T-cell (primary cell): ENCODE results near the gene USP30. TPM values are rescaled to one million over a fixed set of nuclear protein-coding genes. Genes with fewer than 3 reads are reported as not detected.
A peak's percentile ranks its signal among the peaks of the same experiment; 100 is the strongest.

Experiments used
- ATAC-seq, 4 experiments: fragments of 200-7000 bp in 3 of 4; fragments of 150-1000 bp in 1 of 4; cut with Tn5 transposase; replicated peaks in 1 of 4; 1 replicate in 3 of 4; 2 replicates in 1 of 4; pipeline ENCODE4 v1.10.0; 2021; ENCODE audit warnings: moderate library complexity in 3 of 4, mild to moderate bottlenecking in 2 of 4, moderate number of reproducible peaks in 1 of 4
- CTCF ChIA-PET, 2 donors: fragments of 300-600 bp; sonication (Branson Sonifier 250); formaldehyde crosslinking; loops; one replicate each; lab custom pipeline; 2022; ENCODE audit warnings: antibody characterized with exemption in 2 of 2; lab: Charles Lee
- POLR2A ChIA-PET, 2 donors: fragments of 300-600 bp; sonication (Branson Sonifier 250); formaldehyde crosslinking; loops; one replicate each; lab custom pipeline; 2022; ENCODE audit warnings: antibody characterized with exemption in 2 of 2; lab: Charles Lee
- DNase-seq, 35 experiments: peaks; one replicate each; pipeline versions ENCODE4 v3.0.0 to v3.0.0-alpha.2; 2013 to 2023
- H3K27ac ChIP-seq: one replicate; pipeline ENCODE4 v1.5.1; 2013; ENCODE audit warnings: low read length
- H3K27me3 ChIP-seq, 2 experiments: replicated peaks in 1 of 2; 1 replicate in 1 of 2; 2 replicates in 1 of 2; pipeline versions ENCODE4 v1.6.1 to v1.7.0; 2013; ENCODE audit warnings: low read length in 1 of 2, mixed read lengths in 1 of 2; ENCODE audit not compliant: control insufficient read depth in 2 of 2, insufficient read depth in 2 of 2; ENCODE audit errors: extremely low read depth in 1 of 2
- H3K36me3 ChIP-seq, 2 donors: 1 replicate in 1 of 2; 2 replicates in 1 of 2; pipeline versions ENCODE4 v1.6.1 to v1.7.0; 2013; ENCODE audit warnings: low read length in 1 of 2; ENCODE audit not compliant: control insufficient read depth in 2 of 2, insufficient read depth in 1 of 2; ENCODE audit errors: extremely low read depth in 1 of 2
- H3K4me1 ChIP-seq, 2 experiments: 1 replicate in 1 of 2; 2 replicates in 1 of 2; pipeline versions ENCODE4 v1.6.1 to v1.7.0; 2013; ENCODE audit warnings: low read length in 2 of 2, mixed read lengths in 1 of 2; ENCODE audit not compliant: insufficient read depth in 2 of 2, control insufficient read depth in 1 of 2; ENCODE audit errors: extremely low read depth in 1 of 2
- H3K4me3 ChIP-seq, 2 donors: 1 replicate in 1 of 2; 2 replicates in 1 of 2; pipeline versions ENCODE4 v1.5.1 to v1.7.0; 2013; ENCODE audit warnings: mild to moderate bottlenecking in 2 of 2, low read length in 1 of 2, moderate library complexity in 1 of 2; ENCODE audit not compliant: control insufficient read depth in 1 of 2; ENCODE audit errors: extremely low read depth in 1 of 2
- H3K9me3 ChIP-seq: 2 replicates; pipeline ENCODE4 v1.7.0; 2013
- H3K27ac Mint-ChIP-seq, 2 donors: one replicate each; pipeline ENCODE4 v1.8.0; 2020 to 2021; ENCODE audit warnings: mild to moderate bottlenecking in 2 of 2, mixed read lengths in 2 of 2
- H3K27me3 Mint-ChIP-seq, 2 donors: one replicate each; pipeline ENCODE4 v1.8.0; 2021 to 2022; ENCODE audit warnings: mixed read lengths in 2 of 2
- H3K36me3 Mint-ChIP-seq: one replicate; pipeline ENCODE4 v1.8.0; 2021; ENCODE audit warnings: mixed read lengths
- H3K4me1 Mint-ChIP-seq, 3 donors: one replicate each; pipeline ENCODE4 v1.8.0; 2020 to 2022; ENCODE audit warnings: mixed read lengths in 3 of 3, mild to moderate bottlenecking in 1 of 3
- H3K4me3 Mint-ChIP-seq, 3 donors: one replicate each; pipeline ENCODE4 v1.8.0; 2020 to 2022; ENCODE audit warnings: mild to moderate bottlenecking in 3 of 3, mixed read lengths in 3 of 3, moderate library complexity in 3 of 3
- H3K9me3 Mint-ChIP-seq, 3 donors: one replicate each; pipeline ENCODE4 v1.8.0; 2020 to 2022; ENCODE audit warnings: mixed read lengths in 3 of 3
- WGBS: methylation state at CpG from one replicate; pipeline ENCODE4 v1.1.5; 2013; ENCODE audit warnings: missing lambda C conversion rate; ENCODE audit not compliant: insufficient coverage; 5-methylcytosine and 5-hydroxymethylcytosine counted together
- total RNA-seq, 35 experiments: library from RNA in 6 of 35; stranded (reverse) in 6 of 35; fragments of 120-200 nt in 1 of 35; gene quantifications; one replicate each; pipeline versions ENCODE4 v1.2.1 to v1.2.4 and lab custom pipeline; 2013 to 2026

USP30 gene
- total RNA-seq, 5 donors from 2014 or later (not counting 1 experiment from before 2014, with no cell fraction given), result 9.8 to 20.9 (median 13.9) TPM

DNA sequence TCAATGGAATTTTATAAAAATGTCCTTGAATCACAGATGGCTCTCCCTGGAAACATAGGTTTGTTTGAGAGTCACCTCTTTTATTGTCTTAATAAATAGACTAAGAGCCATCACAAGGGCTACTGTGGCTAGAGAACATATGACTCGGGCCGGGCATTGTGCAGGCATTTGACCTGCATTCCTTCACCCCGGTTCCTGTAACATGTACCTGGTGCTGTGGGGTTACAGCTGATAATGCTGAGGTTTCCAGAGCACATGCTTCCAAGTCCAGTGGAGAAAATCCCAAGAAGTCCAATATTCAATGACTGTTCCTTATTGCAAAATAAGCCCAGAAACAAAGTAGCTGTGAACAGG lies 63.0 kb downstream of the USP30 start:
- ChIA-PET CTCF (no interaction called here), POLR2A (no interaction called here)
- Mint-ChIP-seq H3K4me1 (peaks cover 14 to 34% (median 32%) of the 10 kb centered on the region in 3 donors), H3K27me3 (no peaks in the 10 kb centered on the region), H3K36me3 (peaks cover 8% of the 10 kb centered on the region), H3K27ac (no peak overlapping the region), H3K4me3 (peak overlapping the region in 1 of 3 donors; percentile 15), H3K9me3 (no peaks in the 10 kb centered on the region)
- H3K27ac ChIP-seq, result no peak overlapping the region
- ATAC-seq (no peak), DNase-seq (no peak)
- H3K9me3 ChIP-seq, result no peaks in the 10 kb centered on the region
- H3K36me3 ChIP-seq, result no peaks in the 10 kb centered on the region
- peaks cover 0 to 12% of the 10 kb centered on the region in 2 experiments for H3K4me1 ChIP-seq
- H3K27me3 ChIP-seq, result no peaks in the 10 kb centered on the region
- 78% methylated on average over 3 of the region's 3 CpGs for WGBS
- no peak overlapping the region for H3K4me3 ChIP-seq

DNA sequence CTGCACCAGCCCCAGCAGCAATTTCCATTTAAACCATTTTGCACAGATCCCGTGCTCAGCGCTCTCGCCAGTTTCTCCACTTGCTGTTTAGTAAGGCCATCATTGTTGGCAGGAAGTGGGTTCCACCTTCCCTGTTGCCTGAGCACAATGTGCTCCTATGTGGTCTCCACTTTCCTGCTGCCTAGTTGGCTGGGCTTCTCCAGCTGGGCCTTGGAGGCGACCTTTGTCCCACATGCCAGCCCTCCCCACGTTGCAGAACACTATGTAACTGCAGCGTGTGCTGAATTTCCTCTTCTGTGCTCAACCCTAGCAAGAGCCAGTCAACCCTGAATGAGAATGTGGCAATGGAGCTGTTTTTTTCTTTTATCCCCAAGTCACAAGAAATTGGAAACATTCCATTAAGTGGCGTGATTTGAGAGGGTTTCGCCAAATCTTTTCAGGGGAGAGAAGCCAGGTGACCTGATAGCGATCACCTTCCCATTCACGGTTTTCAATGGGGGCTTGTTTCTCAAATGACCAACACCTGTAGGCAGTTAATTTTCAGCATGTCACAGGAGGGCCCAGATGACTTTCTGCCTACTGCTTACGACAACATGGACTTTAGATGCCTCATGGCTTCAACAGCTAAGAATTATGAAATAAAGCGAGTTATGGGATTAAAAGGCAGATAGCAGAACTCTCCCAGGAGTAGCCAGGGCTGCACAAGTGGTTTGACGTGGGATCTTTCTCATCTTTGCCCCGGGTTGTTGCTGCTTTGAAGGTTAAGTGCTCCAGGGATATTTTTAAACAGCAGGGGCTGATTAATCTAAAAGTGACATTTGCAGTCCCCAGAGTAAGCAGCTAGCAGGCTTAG lies 63.6 kb downstream of the USP30 start, which contains the start of gene ACACB:
Gene ACACB, plus strand, starts transcription at position 830 of the 853 bp plus-strand sequence. CDS start 22,819 bp downstream, outside the sequence.
- no peaks in the 10 kb centered on the region for H3K9me3 ChIP-seq
- DNase-seq, result no peak
- H3K4me1 Mint-ChIP-seq, result peaks cover 14 to 33% (median 31%) of the 10 kb centered on the region in 3 donors
- no peaks in the 10 kb centered on the region for H3K9me3 Mint-ChIP-seq
- peaks cover 0 to 12% of the 10 kb centered on the region in 2 experiments for H3K4me1 ChIP-seq
- WGBS, result 83% methylated on average over 7 of the region's 14 CpGs
- H3K4me3 Mint-ChIP-seq, result peak within 1 kb of the TSS in 1 of 3 donors; percentile 5
- H3K36me3 ChIP-seq, result no peaks in the 10 kb centered on the region
- no peaks in the 10 kb centered on the region for H3K27me3 ChIP-seq
- H3K4me3 ChIP-seq, result no peak within 1 kb of the TSS
- H3K27ac ChIP-seq, result no peak within 1 kb of the TSS
- ChIA-PET POLR2A (no interaction called here), CTCF (interaction anchor here (0.6 to 0.9 kb wide), 4 partner anchors 11 to 220 kb away, joined by 3 to 9 read pairs (median 5); no protein-coding TSS in a partner anchor)
- no peak within 1 kb of the TSS for H3K27ac Mint-ChIP-seq
- no peaks in the 10 kb centered on the region for H3K27me3 Mint-ChIP-seq
- ATAC-seq, result no peak
- H3K36me3 Mint-ChIP-seq, result peaks cover 8% of the 10 kb centered on the region

DNA sequence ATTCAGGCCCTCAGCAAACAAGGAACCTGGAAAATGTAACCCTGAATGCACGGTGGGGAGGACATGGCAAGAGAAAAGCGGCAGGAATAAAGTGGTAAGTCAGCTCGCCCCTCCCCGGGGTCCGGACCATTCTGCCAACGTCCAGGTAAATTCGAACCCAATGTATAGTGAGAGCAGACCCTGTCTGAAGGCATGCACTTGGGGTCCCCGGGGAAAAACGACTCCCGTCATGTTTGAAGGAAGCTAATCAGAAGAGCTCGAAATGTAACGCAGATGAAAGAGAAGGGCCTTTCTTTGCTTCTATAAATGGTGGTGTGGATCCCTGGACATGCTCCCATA lies 64.2 kb downstream of the USP30 start:
- ChIA-PET POLR2A (no interaction called here), CTCF (interaction anchor here (0.6 to 0.9 kb wide), 4 partner anchors 11 to 220 kb away, joined by 3 to 9 read pairs (median 5); no protein-coding TSS in a partner anchor)
- Histone ChIP-seq H3K27ac (no peak overlapping the region), H3K36me3 (no peaks in the 10 kb centered on the region), H3K4me1 (peaks cover 0 to 12% of the 10 kb centered on the region in 2 experiments), H3K4me3 (no peak overlapping the region), H3K9me3 (no peaks in the 10 kb centered on the region), H3K27me3 (no peaks in the 10 kb centered on the region)
- Mint-ChIP-seq H3K9me3 (no peaks in the 10 kb centered on the region), H3K4me3 (no peak overlapping the region), H3K27ac (no peak overlapping the region), H3K27me3 (no peaks in the 10 kb centered on the region), H3K4me1 (peaks cover 14 to 33% (median 31%) of the 10 kb centered on the region in 3 donors), H3K36me3 (peaks cover 8% of the 10 kb centered on the region)
- 95% methylated on average over 8 of the region's 12 CpGs for WGBS
- DNase-seq (no peak), ATAC-seq (no peak)

DNA sequence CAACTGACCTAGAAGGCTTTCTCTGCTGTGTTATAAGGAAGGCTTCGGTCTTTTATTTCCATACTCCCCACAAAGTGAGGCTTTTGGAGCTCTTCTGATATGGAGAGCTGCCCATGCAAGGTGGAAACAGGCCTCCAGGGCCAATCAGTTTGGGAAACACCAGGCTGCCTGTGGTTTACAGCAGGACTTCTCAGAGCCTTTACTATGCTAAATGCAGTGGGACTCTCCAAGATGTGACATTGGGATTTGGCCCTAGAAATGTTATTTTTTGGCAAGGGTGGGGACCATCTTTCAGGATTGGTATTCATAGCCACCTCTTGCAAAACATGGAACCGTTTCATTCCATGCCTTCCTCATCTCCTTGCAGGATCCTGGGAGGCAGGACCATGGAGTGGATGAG lies 67.7 kb downstream of the USP30 start:
- ChIA-PET CTCF (interaction anchor here in 1 of 2 donors (1.6 kb wide), 1 partner anchor 8 kb away, joined by 10 read pairs; no protein-coding TSS in a partner anchor), POLR2A (no interaction called here)
- H3K27me3 Mint-ChIP-seq, result no peaks in the 10 kb centered on the region
- Histone ChIP-seq H3K9me3 (no peaks in the 10 kb centered on the region), H3K36me3 (no peaks in the 10 kb centered on the region), H3K27ac (no peak overlapping the region), H3K4me1 (no peaks in the 10 kb centered on the region), H3K4me3 (no peak overlapping the region), H3K27me3 (no peaks in the 10 kb centered on the region)
- WGBS, result no CpG with 5 or more reads among the region's 2 CpGs
- peaks cover 7 to 9% (median 8%) of the 10 kb centered on the region in 3 donors for H3K4me1 Mint-ChIP-seq
- H3K9me3 Mint-ChIP-seq, result no peaks in the 10 kb centered on the region
- no peak overlapping the region for H3K4me3 Mint-ChIP-seq
- DNase-seq (no peak), ATAC-seq (no peak)
- H3K36me3 Mint-ChIP-seq, result peaks cover 6% of the 10 kb centered on the region
- no peak overlapping the region for H3K27ac Mint-ChIP-seq

DNA sequence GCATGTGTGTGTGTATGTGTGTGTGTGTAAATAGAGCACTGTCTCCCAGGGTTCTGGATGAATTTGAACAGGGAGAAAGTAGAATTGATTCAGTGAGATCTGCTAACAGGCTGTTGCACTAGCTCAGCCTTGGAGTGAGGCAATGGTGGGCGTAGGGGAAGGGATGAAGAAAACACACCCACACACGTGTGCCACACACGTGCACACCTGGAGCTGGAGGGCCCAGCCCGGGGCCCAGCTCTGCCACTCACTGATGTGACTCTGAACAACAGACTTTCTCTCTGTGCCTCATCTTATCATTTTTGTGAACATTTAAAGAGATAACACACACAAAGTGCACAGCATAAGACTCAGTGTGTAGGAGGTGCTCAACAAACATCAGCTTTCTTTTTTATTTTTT lies 68.2 kb downstream of the USP30 start:
- Mint-ChIP-seq H3K27ac (no peak overlapping the region), H3K4me1 (peaks cover 6 to 7% (median 6%) of the 10 kb centered on the region in 3 donors), H3K4me3 (no peak overlapping the region), H3K9me3 (no peaks in the 10 kb centered on the region), H3K27me3 (no peaks in the 10 kb centered on the region), H3K36me3 (peaks cover 10% of the 10 kb centered on the region)
- no peak overlapping the region for H3K27ac ChIP-seq
- no peaks in the 10 kb centered on the region for H3K27me3 ChIP-seq
- DNase-seq (no peak), ATAC-seq (no peak)
- H3K9me3 ChIP-seq, result no peaks in the 10 kb centered on the region
- no peak overlapping the region for H3K4me3 ChIP-seq
- ChIA-PET POLR2A (no interaction called here), CTCF (interaction anchor here in 1 of 2 donors (1.6 kb wide), 1 partner anchor 9 kb away, joined by 10 read pairs; no protein-coding TSS in a partner anchor)
- no peaks in the 10 kb centered on the region for H3K4me1 ChIP-seq
- WGBS, result no CpG with 5 or more reads among the region's 4 CpGs
- no peaks in the 10 kb centered on the region for H3K36me3 ChIP-seq

DNA sequence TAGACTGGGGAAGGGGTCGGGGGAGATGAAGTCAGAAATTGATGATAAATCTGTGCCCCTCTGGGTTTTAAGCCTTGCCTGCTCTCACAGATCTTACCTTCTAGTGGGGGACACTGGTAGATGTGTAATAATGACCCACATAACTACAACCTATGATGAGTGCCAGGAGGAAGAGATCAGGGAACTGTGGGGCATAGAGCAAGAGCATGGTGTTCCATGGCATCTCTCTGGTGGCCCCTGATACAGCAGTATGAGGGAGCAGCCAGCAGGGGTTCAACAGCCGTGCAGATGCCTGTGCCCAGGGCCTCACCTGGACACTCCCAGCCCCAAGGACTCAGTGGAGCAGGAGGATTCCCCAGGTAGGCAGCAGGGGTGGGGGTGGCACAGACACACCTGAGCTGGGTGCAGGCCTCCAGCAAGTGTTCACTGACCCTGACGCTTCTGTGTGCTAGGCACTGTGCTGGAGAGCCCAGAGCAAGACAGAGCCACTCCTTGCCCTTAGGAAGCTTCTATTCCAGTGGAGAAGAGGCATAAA lies 69.0 kb downstream of the USP30 start:
- H3K4me3 ChIP-seq, result no peak overlapping the region
- H3K4me3 Mint-ChIP-seq, result no peak overlapping the region
- no peaks in the 10 kb centered on the region for H3K9me3 ChIP-seq
- 100% methylated on average over 1 of the region's 3 CpGs for WGBS
- H3K9me3 Mint-ChIP-seq, result no peaks in the 10 kb centered on the region
- ATAC-seq (no peak), DNase-seq (no peak)
- H3K4me1 ChIP-seq, result no peaks in the 10 kb centered on the region
- ChIA-PET CTCF (no interaction called here), POLR2A (interaction anchor here in 1 of 2 donors (0.6 kb wide), 1 partner anchor 32 kb away, joined by 8 read pairs; no protein-coding TSS in a partner anchor)
- no peaks in the 10 kb centered on the region for H3K27me3 ChIP-seq
- no peak overlapping the region for H3K27ac Mint-ChIP-seq
- H3K36me3 ChIP-seq, result no peaks in the 10 kb centered on the region
- H3K4me1 Mint-ChIP-seq, result peaks cover 0 to under 1% (median 0%) of the 10 kb centered on the region in 3 donors
- peaks cover 6% of the 10 kb centered on the region for H3K36me3 Mint-ChIP-seq
- no peak overlapping the region for H3K27ac ChIP-seq
- no peaks in the 10 kb centered on the region for H3K27me3 Mint-ChIP-seq
